Nephron progenitor cell (in vitro differentiated cells): ENCODE data around the gene C11orf58.
A peak's percentile ranks its signal among the peaks of the same experiment; 100 is the strongest.

Experiments
- DNase-seq: peaks from one replicate; pipeline ENCODE4 v3.0.0; 2021
- H3K27ac Mint-ChIP-seq: 2 replicates; pipeline ENCODE4 v1.8.0; 2021; ENCODE audit warnings: mild to moderate bottlenecking, moderate library complexity, mixed read lengths
- H3K27me3 Mint-ChIP-seq: 2 replicates; pipeline ENCODE4 v1.8.0; 2021; ENCODE audit warnings: mild to moderate bottlenecking, low read depth, mixed read lengths; ENCODE audit not compliant: poor library complexity
- H3K36me3 Mint-ChIP-seq: 2 replicates; pipeline ENCODE4 v1.8.0; 2021; ENCODE audit warnings: low read depth, mixed read lengths
- H3K4me1 Mint-ChIP-seq: 2 replicates; pipeline ENCODE4 v1.8.0; 2021; ENCODE audit warnings: mixed read lengths
- H3K4me3 Mint-ChIP-seq: 2 replicates; pipeline ENCODE4 v1.8.0; 2021; ENCODE audit warnings: mild to moderate bottlenecking, moderate library complexity, mixed read lengths
- H3K9me3 Mint-ChIP-seq: 2 replicates; pipeline ENCODE4 v1.8.0; 2021; ENCODE audit warnings: mild to moderate bottlenecking, moderate library complexity, mixed read lengths
- TF ChIP-seq, protein P1 (sequence below): fragments of 200-600 bp; sonication (generic); IDR thresholded peaks from 2 replicates; pipeline ENCODE4 v1.5.0; 2021; ENCODE audit warnings: antibody characterized with exemption

The C11orf58 gene

DNA sequence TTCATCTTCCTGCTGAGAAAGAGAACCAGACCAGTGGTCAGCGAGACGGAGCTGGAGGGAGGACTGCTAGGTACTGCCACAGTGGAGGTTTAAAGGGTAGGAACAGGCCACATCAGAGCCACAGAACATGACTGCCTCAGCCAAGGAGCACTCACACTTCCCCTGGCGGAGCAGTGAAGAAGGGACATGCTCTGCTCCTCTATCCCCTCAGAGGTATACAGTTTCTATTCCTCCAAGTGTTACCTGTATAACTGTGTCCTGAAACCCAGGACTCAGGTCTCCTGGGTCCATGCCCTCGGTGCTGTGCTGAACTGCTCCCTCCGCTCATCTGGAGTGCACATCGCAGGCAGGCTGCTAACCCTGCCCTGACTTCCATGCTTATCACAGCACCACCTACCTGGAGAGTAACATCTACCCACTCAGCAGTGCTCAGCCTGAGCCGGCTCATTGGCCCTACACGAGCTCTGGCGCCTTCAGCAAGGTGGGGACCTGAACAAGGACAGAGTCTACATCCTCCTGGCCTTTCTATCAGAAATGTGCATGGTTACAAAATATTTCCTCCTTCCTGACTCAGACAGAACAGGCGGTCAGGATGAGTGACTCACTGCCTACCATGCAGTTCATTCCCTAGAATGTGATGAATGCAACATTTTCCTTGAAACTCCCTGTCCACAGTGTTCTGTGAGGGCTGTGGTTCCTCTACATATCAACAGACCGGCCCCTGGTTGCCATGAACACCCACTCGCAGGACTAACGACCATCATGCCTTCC is 52.9 kb downstream of the C11orf58 start:
- Mint-ChIP-seq H3K36me3 (no peaks in the 10 kb centered on the region), H3K4me3 (no peak overlapping the region), H3K27me3 (peaks cover 11% of the 10 kb centered on the region), H3K4me1 (peaks cover 22% of the 10 kb centered on the region), H3K27ac (no peak overlapping the region), H3K9me3 (no peaks in the 10 kb centered on the region)
- TF ChIP-seq, protein P1, sequence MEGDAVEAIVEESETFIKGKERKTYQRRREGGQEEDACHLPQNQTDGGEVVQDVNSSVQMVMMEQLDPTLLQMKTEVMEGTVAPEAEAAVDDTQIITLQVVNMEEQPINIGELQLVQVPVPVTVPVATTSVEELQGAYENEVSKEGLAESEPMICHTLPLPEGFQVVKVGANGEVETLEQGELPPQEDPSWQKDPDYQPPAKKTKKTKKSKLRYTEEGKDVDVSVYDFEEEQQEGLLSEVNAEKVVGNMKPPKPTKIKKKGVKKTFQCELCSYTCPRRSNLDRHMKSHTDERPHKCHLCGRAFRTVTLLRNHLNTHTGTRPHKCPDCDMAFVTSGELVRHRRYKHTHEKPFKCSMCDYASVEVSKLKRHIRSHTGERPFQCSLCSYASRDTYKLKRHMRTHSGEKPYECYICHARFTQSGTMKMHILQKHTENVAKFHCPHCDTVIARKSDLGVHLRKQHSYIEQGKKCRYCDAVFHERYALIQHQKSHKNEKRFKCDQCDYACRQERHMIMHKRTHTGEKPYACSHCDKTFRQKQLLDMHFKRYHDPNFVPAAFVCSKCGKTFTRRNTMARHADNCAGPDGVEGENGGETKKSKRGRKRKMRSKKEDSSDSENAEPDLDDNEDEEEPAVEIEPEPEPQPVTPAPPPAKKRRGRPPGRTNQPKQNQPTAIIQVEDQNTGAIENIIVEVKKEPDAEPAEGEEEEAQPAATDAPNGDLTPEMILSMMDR: no peak
- no peak for DNase-seq

- peaks cover 22% of the 10 kb centered on the region for H3K4me1 Mint-ChIP-seq
- no peak overlapping the region for H3K4me3 Mint-ChIP-seq
- TF ChIP-seq, protein P1: no peak
- H3K27ac Mint-ChIP-seq: no peak overlapping the region
- H3K36me3 Mint-ChIP-seq: no peaks in the 10 kb centered on the region
- no peaks in the 10 kb centered on the region for H3K9me3 Mint-ChIP-seq
- no peak for DNase-seq
- peaks cover 6% of the 10 kb centered on the region for H3K27me3 Mint-ChIP-seq
Measured at GRCh38 chr11:16792426-16792825, 54.0 kb downstream of the C11orf58 start.

- Mint-ChIP-seq H3K9me3 (no peaks in the 10 kb centered on the region), H3K4me3 (no peak overlapping the region), H3K36me3 (no peaks in the 10 kb centered on the region), H3K27me3 (peaks cover 6% of the 10 kb centered on the region), H3K4me1 (peaks cover 22% of the 10 kb centered on the region), H3K27ac (no peak overlapping the region)
- no peak for DNase-seq
- TF ChIP-seq, protein P1: no peak
Measured at GRCh38 chr11:16793009-16793408, 54.6 kb downstream of the C11orf58 start.

- TF ChIP-seq, protein P1: no peak
- Mint-ChIP-seq H3K27me3 (peaks cover 6% of the 10 kb centered on the region), H3K9me3 (no peaks in the 10 kb centered on the region), H3K27ac (no peak overlapping the region), H3K4me3 (no peak overlapping the region), H3K4me1 (peaks cover 22% of the 10 kb centered on the region), H3K36me3 (no peaks in the 10 kb centered on the region)
- no peak for DNase-seq
Measured at GRCh38 chr11:16793511-16793910, 55.1 kb downstream of the C11orf58 start.

DNA sequence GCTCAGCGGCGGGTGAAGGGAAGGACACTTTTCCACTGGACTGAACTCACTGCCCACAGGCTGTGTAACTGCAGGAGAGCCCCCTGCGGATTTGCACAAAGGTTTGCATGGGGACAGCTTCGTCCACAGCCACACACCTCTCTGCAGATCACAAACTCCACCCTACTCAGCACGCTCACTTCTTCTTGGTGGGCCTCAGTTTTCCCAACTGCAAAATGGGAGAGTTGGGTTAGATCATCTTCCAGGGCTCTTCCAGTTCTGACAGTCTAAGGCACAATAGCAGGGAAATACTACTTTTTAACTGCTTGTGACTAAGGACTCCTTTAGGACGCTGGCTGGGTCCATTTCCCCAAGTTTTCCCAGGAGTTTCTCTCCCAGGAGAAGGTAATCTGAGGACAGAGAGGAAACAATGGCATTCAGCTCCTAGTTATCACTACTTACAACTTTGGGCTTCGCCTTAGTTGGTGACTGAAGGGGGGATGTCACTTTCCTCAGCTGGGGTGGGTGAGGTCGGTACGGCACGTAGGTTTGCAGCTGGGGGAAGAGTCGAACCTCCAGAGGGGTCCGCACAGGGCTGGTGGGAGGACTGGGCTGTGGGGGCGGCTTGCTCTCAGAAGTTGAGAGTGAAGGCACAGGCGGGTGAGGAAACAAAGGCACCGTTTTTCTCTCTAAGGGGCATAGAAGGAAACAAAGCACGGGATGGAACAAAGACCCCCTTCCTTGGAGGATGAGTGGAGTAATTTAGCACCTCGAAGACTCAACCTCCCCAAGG is 55.8 kb downstream of the C11orf58 start:
- peaks cover 15% of the 10 kb centered on the region for H3K4me1 Mint-ChIP-seq

More for the DNA sequence above, 55.8 kb downstream of the C11orf58 start:
- Mint-ChIP-seq H3K27me3 (peaks cover 6% of the 10 kb centered on the region), H3K27ac (peak overlapping the region; percentile 44), H3K9me3 (no peaks in the 10 kb centered on the region), H3K36me3 (no peaks in the 10 kb centered on the region), H3K4me3 (no peak overlapping the region)
- TF ChIP-seq, protein P1: no peak
- DNase-seq: no peak
